Thyroid gland (tissue), 4 donors: ENCODE measurements around the gene NDUFS6. TPM values are rescaled to one million over a fixed set of nuclear protein-coding genes. Genes with fewer than 3 reads are reported as not detected.

Experiments used
- DNase-seq, 2 donors: peaks; one replicate each; pipeline ENCODE4 v3.0.0-alpha.2; 2019
- H3K27ac ChIP-seq, 3 donors: fragments of 200-600 bp; sonication (generic); 1 replicate in 2 of 3; 2 replicates in 1 of 3; pipeline ENCODE4 v1.5.1; 2016 to 2019; ENCODE audit warnings: mild to moderate bottlenecking in 1 of 3, moderate library complexity in 1 of 3
- H3K27me3 ChIP-seq: fragments of 200-600 bp; sonication (generic); one replicate; pipeline ENCODE4 v1.5.1; 2019
- H3K36me3 ChIP-seq, 2 donors: fragments of 200-600 bp; sonication (generic); one replicate each; pipeline ENCODE4 v1.5.1; 2016 to 2019
- H3K4me1 ChIP-seq, 2 donors: fragments of 200-600 bp; sonication (generic); one replicate each; pipeline ENCODE4 v1.5.1; 2017 to 2019
- H3K4me3 ChIP-seq, 3 donors: fragments of 200-600 bp; sonication (generic); replicated peaks in 1 of 3; 1 replicate in 2 of 3; 2 replicates in 1 of 3; pipeline ENCODE4 v1.5.1; 2016; ENCODE audit warnings: mild to moderate bottlenecking in 1 of 3
- H3K9me3 ChIP-seq: fragments of 200-600 bp; sonication (generic); one replicate; pipeline ENCODE4 v1.5.1; 2017
- CTCF ChIP-seq, 6 experiments: fragments of 200-600 bp in 3 of 6; fragments of 450-650 bp in 3 of 6; sonication (generic) in 3 of 6; IDR thresholded peaks; one replicate each; pipeline ENCODE4 v1.5.1; 2016 to 2019; ENCODE audit warnings: antibody characterized with exemption in 6 of 6, mild to moderate bottlenecking in 2 of 6, inconsistent platforms in 1 of 6, moderate library complexity in 1 of 6
- POLR2A ChIP-seq, 2 donors: fragments of 450-650 bp; IDR thresholded peaks; one replicate each; pipeline ENCODE4 v1.6.1; 2017; ENCODE audit warnings: antibody characterized with exemption in 2 of 2, mild to moderate bottlenecking in 2 of 2, moderate library complexity in 1 of 2
- WGBS, 2 donors: methylation state at CpG; one replicate each; pipeline ENCODE4 v1.1.5; 2017; 5-methylcytosine and 5-hydroxymethylcytosine counted together
- intact Hi-C: fragments of 100-400 bp; cut with DNase I; formaldehyde crosslinking; loops from one replicate; pipeline ENCODE4 v1.15.1; 2023
- total RNA-seq, 4 donors: library from RNA; depleted of rRNA; stranded (reverse); fragments of >200 nt; gene quantifications; one replicate each; pipeline ENCODE4 v1.2.3, GENCODE V29; 2016

The NDUFS6 gene
- total RNA-seq, 4 donors from 2014 or later: 35.8 to 127 (median 54.4) TPM

DNA sequence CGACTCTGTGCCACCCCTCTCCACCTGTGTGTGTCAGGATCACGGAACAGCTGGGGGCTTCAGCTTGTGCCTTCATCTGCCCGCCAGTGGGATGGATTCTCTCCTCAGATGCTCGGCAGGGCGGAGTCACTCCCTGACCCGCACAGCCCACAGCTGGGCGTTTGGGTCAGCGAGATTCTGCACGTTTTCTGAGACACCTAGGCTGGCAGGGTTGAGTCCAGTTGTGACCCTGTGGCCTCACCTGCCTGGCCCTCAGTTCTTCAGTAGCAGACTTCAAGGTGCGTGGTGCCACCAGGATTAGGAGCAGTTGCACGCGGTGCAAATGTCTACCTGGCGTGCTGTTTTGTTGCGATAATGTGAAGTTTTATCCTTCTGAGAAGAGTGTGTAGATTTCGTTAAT, 5.0 kb downstream of the NDUFS6 start:
- H3K27me3 ChIP-seq: no peaks in the 10 kb centered on the region
- peaks cover 49 to 57% of the 10 kb centered on the region in 2 donors for H3K36me3 ChIP-seq
- intact Hi-C loops: no loop called here
- no peak for DNase-seq
- peaks cover 0 to 10% of the 10 kb centered on the region in 2 donors for H3K4me1 ChIP-seq
- H3K9me3 ChIP-seq: no peaks in the 10 kb centered on the region
- H3K27ac ChIP-seq: no peak overlapping the region
- H3K4me3 ChIP-seq: no peak overlapping the region
- TF ChIP-seq CTCF (IDR thresholded peaks at IDR 0.05) (no peak), POLR2A (IDR thresholded peaks at IDR 0.05) (no peak)
- 87 to 90% methylated on average over 15 of the region's 15 CpGs for WGBS, 2 donors

DNA sequence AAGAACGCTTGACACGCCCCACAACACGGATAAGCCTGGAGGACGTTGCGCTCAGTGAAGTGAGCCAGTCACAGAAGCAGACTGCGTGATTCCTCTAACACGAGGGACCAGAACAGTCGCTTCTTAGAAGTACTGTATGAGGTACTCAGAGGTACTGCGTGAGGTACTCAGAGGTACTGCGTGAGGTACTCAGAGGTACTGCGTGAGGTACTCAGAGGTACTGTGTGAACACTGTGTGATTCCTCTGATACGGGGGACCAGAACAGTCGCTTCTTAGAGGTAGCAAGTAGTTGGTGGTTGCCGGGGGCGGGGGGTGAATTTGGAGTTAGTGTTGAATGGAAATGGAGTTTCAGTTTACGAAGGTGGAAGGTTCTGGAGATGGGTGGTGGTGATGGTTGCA, 5.8 kb downstream of the NDUFS6 start:
- H3K27ac ChIP-seq: no peak overlapping the region
- WGBS, 2 donors: 89 to 90% methylated on average over 16 of the region's 16 CpGs
- TF ChIP-seq CTCF (IDR thresholded peaks at IDR 0.05) (no peak), POLR2A (IDR thresholded peaks at IDR 0.05) (no peak)
- no peaks in the 10 kb centered on the region for H3K9me3 ChIP-seq
- DNase-seq: no peak
- intact Hi-C loops: no loop called here
- peaks cover 55 to 64% of the 10 kb centered on the region in 2 donors for H3K36me3 ChIP-seq
- H3K4me1 ChIP-seq: peaks cover 0 to 8% of the 10 kb centered on the region in 2 donors
- H3K4me3 ChIP-seq: no peak overlapping the region
- no peaks in the 10 kb centered on the region for H3K27me3 ChIP-seq

GRCh38 chr5:1807451-1808185, 6.4 kb downstream of the NDUFS6 start:
- H3K9me3 ChIP-seq: no peaks in the 10 kb centered on the region
- no peak for DNase-seq
- H3K27ac ChIP-seq: no peak overlapping the region
- intact Hi-C loops: no loop called here
- no peak overlapping the region for H3K4me3 ChIP-seq
- H3K4me1 ChIP-seq: peaks cover 0 to 2% of the 10 kb centered on the region in 2 donors
- H3K36me3 ChIP-seq: peaks cover 57 to 67% of the 10 kb centered on the region in 2 donors
- WGBS, 2 donors: 89 to 94% methylated on average over 13 to 20 of the region's 20 CpGs
- no peaks in the 10 kb centered on the region for H3K27me3 ChIP-seq
- TF ChIP-seq POLR2A (IDR thresholded peaks at IDR 0.05) (no peak), CTCF (IDR thresholded peaks at IDR 0.05) (no peak)

DNA sequence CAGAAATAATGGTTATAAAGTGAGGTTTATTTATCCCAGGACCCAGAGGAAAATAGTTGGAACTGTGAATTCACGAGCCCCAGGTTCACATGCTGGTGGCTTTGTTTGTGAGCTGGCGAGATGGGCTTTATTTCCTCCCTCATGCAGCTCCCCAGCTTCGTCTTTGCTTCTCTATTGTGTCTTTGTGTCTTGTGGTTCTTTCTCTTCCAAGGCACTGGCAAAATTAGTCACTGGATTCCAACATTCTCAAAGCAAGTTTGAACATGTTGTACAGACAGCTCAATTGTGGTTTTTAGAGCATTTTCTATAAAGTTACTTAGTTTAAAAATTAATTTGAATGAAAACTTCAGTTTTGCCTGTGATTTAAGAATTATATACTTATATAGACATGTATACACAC, 7.2 kb downstream of the NDUFS6 start:
- WGBS, 2 donors: 59 to 68% methylated on average over 3 of the region's 3 CpGs
- Histone ChIP-seq H3K36me3 (peaks cover 55 to 66% of the 10 kb centered on the region in 2 donors), H3K9me3 (no peaks in the 10 kb centered on the region), H3K4me3 (no peak overlapping the region), H3K27ac (no peak overlapping the region), H3K4me1 (no peaks in the 10 kb centered on the region), H3K27me3 (no peaks in the 10 kb centered on the region)
- no peak for DNase-seq
- intact Hi-C loops: no loop called here
- no peak for TF ChIP-seq CTCF (IDR thresholded peaks at IDR 0.05)
- no peak for TF ChIP-seq POLR2A (IDR thresholded peaks at IDR 0.05)

- WGBS, 2 donors: 92 to 95% methylated on average over 23 to 32 of the region's 32 CpGs
- Histone ChIP-seq H3K4me1 (no peaks in the 10 kb centered on the region), H3K9me3 (no peaks in the 10 kb centered on the region), H3K27ac (no peak overlapping the region), H3K4me3 (no peak overlapping the region), H3K36me3 (peaks cover 65 to 66% of the 10 kb centered on the region in 2 donors), H3K27me3 (no peaks in the 10 kb centered on the region)
- TF ChIP-seq CTCF (IDR thresholded peaks at IDR 0.05) (no peak), POLR2A (IDR thresholded peaks at IDR 0.05) (no peak)
- DNase-seq: no peak
- intact Hi-C loops: no loop called here
Measured at GRCh38 chr5:1809416-1810035, 8.3 kb downstream of the NDUFS6 start.
